Measurements from ENCODE around the gene PTPN7.
"Not testable (repeated sequence)": the region's sequence is repeated elsewhere in the genome, so short reads cannot be mapped to it uniquely, and the experiment has no call there.

Gene PTPN7
- 144 to 235 (median 197) reads per million in 4 donors for total RNA-seq

- DNase-seq = peak; percentile 48 to 86 (median 69)
Measured at GRCh38 chr1:202160377-202160940, at the start of gene PTPN7. Gene PTPN7 (minus strand): TSS chr1:202160602. CDS start chr1:202159402, 1,200 bp downstream.

DNA sequence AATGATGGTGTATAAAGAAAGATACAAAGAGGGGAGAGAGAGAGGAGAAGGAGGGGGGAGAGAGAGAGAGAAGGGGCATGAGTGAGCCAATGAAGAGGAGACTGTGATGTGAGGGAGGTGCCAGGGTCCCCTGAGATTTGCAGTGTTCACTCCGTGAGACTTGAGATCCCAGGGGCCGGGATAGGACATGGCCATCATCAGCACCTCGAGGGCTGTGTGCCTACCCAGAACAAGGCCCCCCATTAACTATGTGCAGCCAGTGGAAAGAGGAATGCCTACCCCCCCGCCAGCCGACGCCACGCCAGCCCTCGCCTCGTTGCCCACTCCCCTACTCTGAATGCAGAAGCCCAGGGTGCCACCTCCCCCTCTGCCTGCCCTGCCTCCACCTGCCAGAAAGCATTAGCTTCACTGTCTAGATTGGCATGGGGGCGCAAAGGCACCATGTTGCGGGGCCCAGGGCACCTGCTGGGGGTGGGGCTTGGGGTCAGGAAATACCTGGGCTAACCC is 48.0 kb upstream of the PTPN7 start:
- DNase-seq = no peak

- DNase-seq = no peak
Measured at GRCh38 chr1:202207292-202207691, 46.9 kb upstream of the PTPN7 start.

- DNase-seq = no peak
Measured at GRCh38 chr1:202205523-202206190, 45.3 kb upstream of the PTPN7 start.

GRCh38 chr1:202204065-202204464 is 43.7 kb upstream of the PTPN7 start:
- no peak for DNase-seq

- DNase-seq = no peak
Measured at GRCh38 chr1:202203238-202204039, 43.0 kb upstream of the PTPN7 start.

GRCh38 chr1:202202500-202203168 is 42.2 kb upstream of the PTPN7 start:
- no peak for DNase-seq

DNA sequence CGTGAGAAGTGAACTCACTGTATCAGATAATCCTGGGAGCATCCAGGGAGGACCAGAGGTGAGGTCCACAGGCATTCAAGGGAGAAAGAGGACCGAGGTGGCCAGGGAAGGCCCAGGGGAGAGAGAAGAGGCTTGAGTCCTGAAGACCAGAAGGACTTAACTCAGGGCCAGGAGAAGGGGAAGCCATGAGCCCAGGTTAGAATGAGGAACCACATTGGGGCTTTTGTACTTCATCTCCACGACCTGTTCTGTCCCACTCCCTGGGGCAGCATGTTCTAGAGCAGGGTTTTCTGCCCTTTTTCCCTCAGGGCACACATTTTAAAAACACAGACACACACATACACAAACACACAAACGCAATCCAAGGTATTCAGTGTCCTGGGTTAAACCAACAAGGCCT is 41.6 kb upstream of the PTPN7 start:
- no peak for DNase-seq

GRCh38 chr1:202201266-202201665 is 40.9 kb upstream of the PTPN7 start:
- DNase-seq = no peak

DNA sequence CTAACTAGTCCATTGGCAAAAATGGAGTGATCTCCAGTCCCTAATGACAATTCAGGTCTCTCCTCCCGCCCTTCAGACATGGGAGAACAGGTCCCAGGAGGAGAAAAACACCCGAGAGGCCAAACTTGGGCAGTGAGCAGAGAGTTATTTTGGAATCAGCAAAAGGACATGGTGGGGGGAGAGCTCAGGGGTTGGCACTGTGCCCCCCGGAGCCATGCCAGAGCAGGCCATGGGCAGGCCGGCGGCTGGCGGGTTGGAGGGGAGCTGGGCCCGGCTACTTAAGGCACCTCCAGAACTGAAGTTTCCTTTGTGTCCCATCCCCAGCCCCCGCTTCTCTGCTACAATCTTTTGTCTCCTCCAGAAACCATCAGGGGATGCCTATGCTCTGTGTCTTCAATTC is 40.3 kb upstream of the PTPN7 start:
- no peak for DNase-seq

GRCh38 chr1:202200112-202200548 is 39.7 kb upstream of the PTPN7 start:
- DNase-seq = no peak

DNA sequence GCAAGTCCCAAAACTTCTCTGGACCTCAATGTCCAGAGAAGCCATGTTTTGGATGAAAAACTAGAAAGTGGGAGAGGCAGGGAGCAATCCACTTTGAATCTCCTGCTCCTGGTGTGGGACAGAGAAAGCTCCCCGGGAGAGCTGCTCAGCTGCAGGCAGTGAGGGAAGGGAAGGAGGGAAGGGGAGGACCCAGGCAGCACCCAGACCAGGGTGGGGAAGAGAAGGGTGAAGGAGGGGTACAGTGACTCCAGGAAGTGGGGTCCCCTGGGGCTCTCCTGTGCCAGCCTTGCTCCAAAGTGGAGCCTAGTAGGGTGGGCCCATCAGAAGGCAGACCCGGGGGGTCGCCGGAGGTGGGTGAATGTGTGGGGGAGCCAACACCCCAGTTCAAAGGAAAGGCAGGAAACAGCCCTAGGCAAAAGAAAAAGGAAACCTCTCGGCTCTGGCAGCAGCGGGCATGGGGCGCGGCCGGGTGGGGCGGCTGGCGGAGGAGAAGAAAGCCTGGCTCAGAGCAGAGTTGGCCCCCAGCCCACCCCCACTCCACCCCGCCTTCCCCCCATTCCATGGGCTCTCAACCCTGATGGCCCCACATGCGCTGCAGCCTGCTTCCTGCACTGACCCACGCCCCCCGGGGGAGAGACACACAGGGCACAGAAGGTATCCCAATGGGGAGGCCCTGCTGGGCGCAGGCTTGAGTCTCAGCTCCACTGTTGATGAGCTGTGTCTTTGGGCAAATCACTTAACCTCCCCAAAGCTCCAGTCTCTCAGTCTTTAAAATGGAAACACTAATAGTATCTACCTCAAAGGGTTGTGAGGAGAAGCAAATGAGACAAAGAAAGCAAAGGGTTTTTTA is 38.9 kb upstream of the PTPN7 start:
- DNase-seq = no peak

DNA sequence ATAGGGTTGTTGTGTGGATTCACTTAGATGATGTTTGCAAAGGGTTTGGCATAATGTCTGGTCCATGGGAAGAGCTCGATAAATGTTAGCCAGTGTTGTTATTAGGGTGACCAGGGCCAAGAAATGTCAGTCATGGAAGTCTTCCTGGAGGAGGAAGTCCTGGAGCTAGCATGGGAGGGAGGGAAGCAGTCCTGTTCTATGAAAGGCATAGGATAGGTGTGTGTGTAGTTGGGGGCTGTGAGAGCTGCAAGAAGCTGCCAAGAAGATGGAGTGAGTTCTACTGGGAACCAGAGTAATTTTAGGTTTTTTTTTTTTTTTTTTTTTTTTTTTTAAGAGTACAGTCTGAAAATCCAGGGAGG is 37.9 kb upstream of the PTPN7 start:
- no peak for DNase-seq

GRCh38 chr1:202197653-202198365 is 37.4 kb upstream of the PTPN7 start:
- DNase-seq = no peak

GRCh38 chr1:202194328-202194648 is 33.9 kb upstream of the PTPN7 start:
- no peak for DNase-seq

GRCh38 chr1:202193614-202194327 is 33.4 kb upstream of the PTPN7 start, which contains the start of gene LGR6:
Gene LGR6 (plus strand): TSS chr1:202193799. CDS start chr1:202193990, 191 bp downstream.
- DNase-seq = no peak

DNA sequence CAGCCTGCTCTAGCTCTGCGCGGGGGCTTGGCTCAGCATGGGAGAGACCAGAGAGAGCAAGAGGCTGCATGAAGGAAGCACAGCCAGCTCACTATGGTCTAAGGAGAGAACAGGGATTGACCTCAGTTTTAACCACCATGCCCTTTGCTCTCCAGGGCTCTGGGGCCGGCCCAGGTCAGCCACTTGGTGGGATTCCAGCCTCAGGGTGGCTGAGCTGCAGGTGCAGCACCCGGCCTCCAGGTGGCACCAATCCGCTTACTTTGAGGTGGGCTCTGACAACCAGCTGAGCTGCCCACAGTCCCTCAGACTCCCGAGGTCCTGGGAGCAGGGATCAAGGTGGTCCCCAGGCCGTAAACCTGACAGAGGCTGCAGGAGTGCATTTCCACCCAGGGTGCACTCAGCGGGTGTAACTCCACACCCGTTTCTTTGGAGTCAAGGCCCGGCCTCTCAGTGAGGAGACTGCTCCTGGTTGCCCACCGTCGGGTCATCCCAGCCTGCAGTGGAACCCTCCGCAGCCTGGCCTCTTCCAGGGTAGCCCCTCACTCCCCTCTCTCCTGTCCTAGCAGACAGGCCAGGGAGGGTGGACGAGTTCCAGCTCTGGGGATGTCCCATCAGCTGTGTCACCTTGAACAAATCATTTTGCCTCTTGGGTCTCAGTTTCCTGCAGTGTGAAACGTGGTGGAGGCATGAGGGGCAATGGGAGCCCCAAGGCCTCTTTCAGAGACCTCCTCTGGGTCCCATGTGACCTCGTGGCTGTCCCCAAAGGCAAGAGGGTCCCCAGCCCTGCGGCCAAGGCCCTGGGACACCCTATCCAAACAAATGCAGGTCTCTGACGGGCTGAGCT is 32.6 kb upstream of the PTPN7 start:
- peak in 3 of 5 donors; percentile 25 to 45 (median 37) for DNase-seq

DNA sequence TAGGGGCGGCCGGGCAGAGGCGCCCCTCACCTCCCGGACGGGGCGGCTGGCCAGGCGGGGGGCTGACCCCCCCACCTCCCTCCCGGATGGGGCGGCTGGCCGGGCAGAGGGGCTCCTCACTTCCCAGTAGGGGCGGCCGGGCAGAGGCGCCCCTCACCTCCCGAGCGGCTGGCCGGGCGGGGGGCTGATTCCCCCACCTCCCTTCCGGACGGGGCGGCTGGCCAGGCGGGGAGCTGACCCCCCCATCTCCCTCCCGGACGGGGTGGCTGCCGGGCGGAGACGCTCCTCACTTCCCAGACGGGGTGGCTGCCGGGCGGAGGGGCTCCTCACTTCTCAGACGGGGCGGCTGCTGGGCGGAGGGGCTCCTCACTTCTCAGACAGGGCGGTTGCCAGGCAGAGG is 31.0 kb upstream of the PTPN7 start:
- not testable (repeated sequence) for DNase-seq

GRCh38 chr1:202189918-202190715 is 29.7 kb upstream of the PTPN7 start:
- DNase-seq = no peak

Data from T-helper 1 cell (primary cell).